Activated gamma-delta T cell treated with Interleukin-2 at 50 U/mL for 16 hours (primary cell): Measurements from ENCODE around the gene ITGBL1.

Source experiments
- DNase-seq: peaks from one replicate; pipeline ENCODE4 v3.0.0-alpha.2; 2020

The ITGBL1 gene

GRCh38 chr13:101634142-101634541 lies 181.7 kb downstream of the ITGBL1 start:
- DNase-seq = no peak

DNA sequence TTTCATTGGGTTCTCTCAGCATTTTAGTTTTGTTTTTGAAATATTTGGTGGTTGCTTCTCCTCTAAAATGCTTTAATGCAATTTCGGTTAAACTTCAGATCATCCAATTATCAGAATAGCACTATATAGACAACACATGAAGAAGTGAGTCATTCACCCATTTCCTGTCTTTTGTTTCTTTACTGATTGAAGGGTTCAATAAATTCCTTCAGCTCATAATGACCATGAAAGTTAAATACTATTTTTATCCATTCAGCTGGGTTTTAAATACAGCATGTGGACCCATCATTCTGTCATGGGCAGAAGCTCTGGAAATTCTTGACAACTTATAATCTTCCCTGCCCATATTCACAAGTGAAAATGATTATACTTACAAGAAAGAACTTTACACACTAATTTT lies 187.2 kb downstream of the ITGBL1 start:
- no peak for DNase-seq

DNA sequence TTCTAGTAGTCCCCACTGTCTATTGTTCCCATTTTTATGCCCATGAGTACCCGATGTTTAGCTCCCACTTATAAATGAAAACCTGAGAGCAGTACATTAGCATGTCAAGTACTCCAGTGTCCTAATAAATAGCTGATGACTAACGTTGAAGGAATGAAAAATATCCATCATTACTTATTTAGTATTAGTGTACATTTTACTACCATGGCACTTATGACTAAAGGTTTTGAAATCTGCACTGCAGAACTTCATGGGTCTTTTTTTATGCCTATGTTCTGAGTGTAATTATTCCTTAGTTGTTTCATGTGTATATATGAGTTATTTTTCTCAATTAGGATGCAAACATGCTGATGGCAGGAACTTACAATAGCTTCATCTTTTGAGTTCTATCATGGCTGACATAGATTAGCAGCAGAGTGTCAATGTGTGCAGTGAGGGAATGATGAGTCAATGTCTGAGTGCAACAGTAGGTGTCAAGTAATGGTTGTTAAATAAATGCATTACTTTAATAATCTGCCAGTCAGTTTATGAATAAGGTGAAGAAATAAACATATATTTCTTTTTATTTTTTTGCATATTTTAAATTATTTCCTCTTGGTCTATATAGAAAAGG lies 188.4 kb downstream of the ITGBL1 start:
- no peak for DNase-seq

DNA sequence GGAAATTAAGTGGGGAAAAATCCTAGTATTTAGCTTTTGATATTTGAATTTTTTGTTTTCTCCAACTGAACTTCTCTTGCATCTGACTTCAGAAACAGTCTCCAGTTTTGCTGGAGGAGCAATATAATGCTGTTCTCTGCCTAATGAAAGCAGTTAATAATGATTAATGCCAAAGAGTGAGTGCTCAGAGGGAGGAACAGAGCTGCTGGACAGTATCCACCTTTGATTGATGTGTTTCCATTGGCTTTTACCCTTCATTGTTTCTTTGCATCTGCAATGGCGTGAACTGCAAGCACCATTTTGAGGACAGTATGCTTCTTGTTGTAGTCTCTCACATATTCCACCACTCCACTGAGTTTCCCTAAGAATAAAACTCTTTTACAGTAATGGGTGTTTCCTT lies 193.4 kb downstream of the ITGBL1 start:
- no peak for DNase-seq

DNA sequence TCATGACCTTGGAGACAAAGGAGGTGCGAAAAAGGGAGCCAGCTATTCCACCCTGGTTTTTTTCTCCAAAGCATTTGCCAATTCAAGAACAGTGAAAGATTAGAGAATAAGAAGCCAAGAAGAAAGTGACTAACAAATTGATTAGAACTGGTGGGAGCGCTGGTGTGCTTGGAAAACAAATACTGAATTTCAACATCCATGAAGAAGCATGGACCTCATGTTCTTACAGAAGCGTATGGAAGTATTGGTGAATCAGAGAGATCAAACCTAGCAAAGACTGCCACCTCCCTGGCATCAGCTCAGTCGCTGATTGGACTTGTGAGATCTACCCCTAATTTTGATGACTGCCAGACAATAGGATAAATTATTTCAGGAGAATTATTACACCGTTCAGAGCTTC lies 195.3 kb downstream of the ITGBL1 start:
- no peak for DNase-seq

- no peak for DNase-seq
These were observed 196.5 kb downstream of the ITGBL1 start for GRCh38 chr13:101648766-101649487.

GRCh38 chr13:101649488-101650126 lies 197.1 kb downstream of the ITGBL1 start:
- no peak for DNase-seq

GRCh38 chr13:101654883-101655282 lies 202.4 kb downstream of the ITGBL1 start:
- no peak for DNase-seq

DNA sequence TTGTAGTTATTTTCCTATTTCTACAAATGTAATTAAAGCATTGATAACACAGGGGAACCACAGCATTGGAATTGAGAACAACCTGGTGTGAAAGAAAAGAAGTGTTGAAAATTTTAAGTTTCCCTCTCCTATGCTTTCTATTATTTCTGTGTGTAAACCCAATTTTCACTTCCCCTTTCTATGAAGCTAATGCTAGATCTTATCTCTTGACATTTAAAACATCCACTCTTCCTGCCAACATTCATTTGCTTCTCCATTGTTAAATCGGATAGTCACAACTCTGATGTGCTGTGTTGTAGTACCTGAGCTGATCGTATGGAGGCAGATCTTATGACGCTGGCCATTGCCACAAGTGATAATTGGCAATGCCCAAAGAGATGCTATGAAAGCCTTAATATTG lies 203.0 kb downstream of the ITGBL1 start:
- no peak for DNase-seq

DNA sequence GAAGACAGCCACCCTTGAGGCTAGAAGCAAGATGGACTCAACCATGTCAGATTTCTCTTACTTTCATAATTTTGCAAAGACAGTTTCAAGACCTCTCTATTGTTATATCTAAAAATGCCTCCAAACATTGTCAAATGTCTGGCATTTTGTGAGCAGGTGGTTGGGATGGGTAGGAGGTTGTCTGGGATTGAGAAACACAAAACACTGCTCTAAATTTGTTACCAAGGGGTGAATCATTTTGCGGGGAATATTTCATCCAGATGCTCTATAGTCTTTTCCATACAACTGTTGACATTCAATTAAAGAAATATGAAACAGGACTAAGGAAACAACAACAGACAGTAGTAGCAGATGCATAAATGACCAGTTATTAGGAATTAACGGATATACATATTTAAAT lies 208.2 kb downstream of the ITGBL1 start:
- DNase-seq = no peak

DNA sequence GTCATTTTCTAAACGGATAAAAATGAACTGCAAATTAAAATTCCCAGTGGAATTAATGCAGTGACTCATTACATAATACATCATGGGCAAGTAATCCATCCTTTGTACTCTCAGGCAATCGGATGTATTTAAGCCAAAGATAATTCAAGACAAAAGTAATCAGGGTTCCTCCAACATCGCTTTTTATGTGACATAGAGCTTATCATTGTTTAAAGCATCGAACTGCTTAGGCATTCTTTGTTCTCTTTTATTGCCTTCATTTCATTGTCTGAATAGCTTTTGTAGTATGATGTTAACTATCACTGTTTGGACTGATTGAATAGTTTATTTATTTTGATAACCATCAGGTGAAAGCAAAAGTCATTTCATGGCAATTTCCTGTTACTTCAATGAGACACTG lies 209.4 kb downstream of the ITGBL1 start:
- DNase-seq = no peak

DNA sequence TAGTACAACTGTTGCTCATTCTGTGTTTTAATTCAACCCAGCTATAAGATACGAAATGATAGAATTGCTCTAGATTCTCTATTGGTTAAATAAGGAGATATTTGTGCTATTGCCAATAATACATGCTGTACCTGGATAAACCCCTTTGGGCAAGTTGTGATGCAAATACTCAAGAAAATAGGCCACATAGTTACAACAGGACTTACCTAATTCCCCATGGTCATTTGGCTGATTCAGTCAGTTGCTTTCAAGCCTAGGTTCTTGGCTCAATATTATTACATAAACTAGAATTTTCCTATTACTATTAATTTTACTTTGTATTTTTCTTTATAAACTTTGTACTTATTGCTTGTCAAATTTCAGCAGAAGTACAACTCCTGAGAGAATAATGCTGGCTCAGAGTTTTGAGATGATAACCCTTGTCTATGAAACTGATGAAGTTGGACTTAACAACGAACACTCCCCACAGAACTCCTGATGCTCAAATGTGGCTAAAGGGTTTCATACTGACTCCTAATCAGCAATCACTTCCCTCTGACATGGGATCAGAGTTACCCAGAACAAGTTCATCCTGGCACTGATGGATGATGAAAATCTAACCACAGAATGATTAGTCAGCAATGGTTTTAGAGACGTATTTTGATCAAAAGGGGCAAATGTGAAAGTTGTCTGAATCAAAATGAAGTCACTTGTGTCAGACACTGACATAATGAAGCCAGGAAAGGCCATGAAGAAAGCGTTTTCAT lies 221.1 kb downstream of the ITGBL1 start:
- no peak for DNase-seq

GRCh38 chr13:101681834-101682233 lies 229.4 kb downstream of the ITGBL1 start:
- no peak for DNase-seq

GRCh38 chr13:101686003-101686402 lies 233.5 kb downstream of the ITGBL1 start:
- DNase-seq = no peak

DNA sequence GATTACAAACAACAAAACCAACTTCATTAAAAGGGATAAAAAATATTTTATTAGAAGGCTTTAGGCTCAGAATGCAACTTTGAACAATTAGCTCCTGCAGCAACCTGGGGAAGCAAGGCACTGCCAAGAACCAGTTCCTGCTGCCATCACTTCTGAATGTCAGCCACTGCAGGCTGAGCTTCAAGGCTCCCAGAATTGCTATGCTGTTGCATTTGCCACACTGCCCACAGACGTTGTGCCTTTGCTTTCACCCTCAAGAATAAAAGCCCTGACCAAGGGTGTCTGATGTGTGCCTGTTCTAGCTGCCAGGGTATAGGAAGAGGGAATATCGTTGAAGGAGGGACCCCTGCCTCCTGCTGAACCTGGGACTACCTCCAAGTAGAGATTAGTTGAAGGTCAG lies 238.4 kb downstream of the ITGBL1 start:
- no peak for DNase-seq

DNA sequence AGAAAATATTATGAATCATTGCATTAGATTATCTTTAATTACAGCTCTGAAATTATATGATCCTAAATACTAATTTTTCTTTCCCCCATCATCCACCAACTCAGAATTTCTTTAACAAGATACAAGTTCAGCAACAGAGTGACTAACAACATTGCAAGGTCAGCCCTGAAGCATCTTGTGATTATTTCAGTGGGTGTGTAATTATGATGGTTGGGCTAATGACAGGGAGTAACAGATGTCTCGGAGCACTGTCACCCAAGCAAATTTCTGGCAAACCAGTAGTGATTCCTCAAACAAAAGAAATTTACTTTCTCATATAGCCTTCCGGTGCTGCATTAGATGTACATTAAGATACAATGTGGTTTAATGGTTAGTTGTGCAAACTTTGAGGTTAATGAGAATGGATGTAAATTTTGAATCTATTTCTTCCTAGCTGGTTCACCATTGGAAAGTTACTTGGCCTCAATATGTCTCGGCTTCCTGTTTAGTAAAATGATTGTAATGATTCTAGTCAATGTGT lies 238.9 kb downstream of the ITGBL1 start:
- no peak for DNase-seq

GRCh38 chr13:101695870-101696516 lies 243.5 kb downstream of the ITGBL1 start:
- no peak for DNase-seq

- DNase-seq = no peak
These were observed 245.3 kb downstream of the ITGBL1 start for GRCh38 chr13:101697745-101698144.

DNA sequence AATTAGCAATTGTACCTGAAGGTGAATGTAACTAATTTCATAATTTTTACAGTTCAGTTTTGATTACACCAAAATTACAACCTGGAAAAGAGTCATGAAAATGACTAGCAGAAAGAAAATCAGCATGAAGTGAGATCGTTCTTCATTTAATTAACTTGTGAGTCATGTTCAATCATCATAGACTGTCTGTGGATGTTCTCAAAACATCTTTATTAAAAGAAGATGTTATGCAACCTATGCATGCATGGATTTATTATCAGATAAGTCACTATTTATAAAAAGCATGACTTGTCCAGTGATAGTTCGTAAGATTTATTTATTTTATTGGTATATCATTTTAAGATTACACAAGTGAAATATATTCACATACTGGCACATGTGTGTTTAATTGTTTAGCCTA lies 245.9 kb downstream of the ITGBL1 start:
- no peak for DNase-seq

DNA sequence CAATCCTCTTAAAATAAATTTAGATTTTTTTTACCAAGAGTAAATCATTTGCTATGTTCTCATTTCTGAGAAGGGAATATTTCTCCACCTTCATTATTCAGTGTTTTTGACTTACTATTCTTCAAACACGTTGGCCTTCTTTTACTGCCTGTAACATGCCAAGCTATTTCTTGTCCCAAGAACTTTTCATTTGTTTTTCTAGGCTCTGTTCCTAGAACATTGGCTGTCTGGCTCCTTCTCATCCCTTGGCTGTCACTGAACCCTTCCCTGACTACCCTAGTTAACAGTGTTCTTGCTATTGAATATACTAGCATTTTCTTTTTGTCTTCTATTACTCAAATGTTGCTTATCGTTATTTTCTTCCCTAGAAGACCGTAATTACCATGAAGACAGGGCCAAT lies 248.1 kb downstream of the ITGBL1 start:
- DNase-seq = no peak

GRCh38 chr13:101703081-101703480 lies 250.6 kb downstream of the ITGBL1 start:
- no peak for DNase-seq

GRCh38 chr13:101703838-101704237 lies 251.4 kb downstream of the ITGBL1 start:
- no peak for DNase-seq

GRCh38 chr13:101706651-101707050 lies 254.2 kb downstream of the ITGBL1 start:
- no peak for DNase-seq
